Keratinocyte (primary cell): Measurements from ENCODE around the gene TMEM247. TPM values are rescaled to one million over a fixed set of nuclear protein-coding genes. Genes with fewer than 3 reads are reported as not detected.

Experiments used
- DNase-seq: peaks from one replicate; pipeline ENCODE4 v3.0.0-alpha.2; 2011; ENCODE audit warnings: low read depth, missing footprints, low spot score
- FAIRE-seq: peaks from 2 replicates; lab custom pipeline; 2011; peaks lifted over from hg19 to GRCh38; lab: Jason Lieb, UNC
- H2AFZ ChIP-seq: 2 replicates; pipeline ENCODE4 v1.6.0; 2012; ENCODE audit warnings: low read length, control low read depth, inconsistent platforms; ENCODE audit not compliant: control insufficient read depth
- H3K27ac ChIP-seq: 2 replicates; pipeline ENCODE4 v1.5.1; 2011; ENCODE audit warnings: low read length; ENCODE audit not compliant: control insufficient read depth, insufficient read depth
- H3K27me3 ChIP-seq: 3 replicates; pipeline ENCODE4 v1.6.0; 2011; ENCODE audit warnings: low read length; ENCODE audit not compliant: control insufficient read depth, insufficient read depth; ENCODE audit errors: extremely low read depth
- H3K36me3 ChIP-seq, 2 experiments: 2 replicates in 1 of 2; 3 replicates in 1 of 2; pipeline ENCODE4 v1.5.1; 2011; ENCODE audit warnings: low read length in 2 of 2, mild to moderate bottlenecking in 1 of 2; ENCODE audit not compliant: control insufficient read depth in 2 of 2, insufficient read depth in 2 of 2; ENCODE audit errors: extremely low read depth in 1 of 2
- H3K4me1 ChIP-seq: 3 replicates; pipeline ENCODE4 v1.5.1; 2011; ENCODE audit warnings: low read length; ENCODE audit not compliant: control insufficient read depth, insufficient read depth; ENCODE audit errors: extremely low read depth
- H3K4me2 ChIP-seq: 3 replicates; pipeline ENCODE4 v1.6.0; 2011; ENCODE audit warnings: low read depth, low read length; ENCODE audit not compliant: control insufficient read depth, insufficient read depth; ENCODE audit errors: extremely low read depth
- H3K4me3 ChIP-seq, 3 experiments: fragments of 200-600 bp in 1 of 3; sonication (generic) in 1 of 3; 2 replicates in 2 of 3; 3 replicates in 1 of 3; pipeline ENCODE4 v1.5.1; 2011 to 2016; ENCODE audit warnings: low read length in 3 of 3, mild to moderate bottlenecking in 3 of 3, control low read depth in 2 of 3, inconsistent platforms in 1 of 3, low read depth in 1 of 3, mixed read lengths in 1 of 3, mixed run types in 1 of 3, moderate library complexity in 1 of 3; ENCODE audit not compliant: control insufficient read depth in 2 of 3, insufficient read depth in 2 of 3; ENCODE audit errors: extremely low read depth in 1 of 3
- H3K79me2 ChIP-seq: 2 replicates; pipeline ENCODE4 v1.6.0; 2012; ENCODE audit warnings: low read length; ENCODE audit not compliant: control insufficient read depth, insufficient read depth
- H3K9ac ChIP-seq: 3 replicates; pipeline ENCODE4 v1.6.0; 2011; ENCODE audit warnings: low read length; ENCODE audit not compliant: control insufficient read depth, insufficient read depth; ENCODE audit errors: extremely low read depth
- H3K9me1 ChIP-seq: 3 replicates; pipeline ENCODE4 v1.6.0; 2011; ENCODE audit warnings: low read length; ENCODE audit not compliant: control insufficient read depth, insufficient read depth; ENCODE audit errors: extremely low read depth
- H3K9me3 ChIP-seq: 2 replicates; pipeline ENCODE4 v1.5.1; 2012; ENCODE audit warnings: low read depth, low read length; ENCODE audit not compliant: control insufficient read depth
- H4K20me1 ChIP-seq: 3 replicates; pipeline ENCODE4 v1.6.0; 2011; ENCODE audit warnings: low read length; ENCODE audit not compliant: control insufficient read depth, insufficient read depth; ENCODE audit errors: extremely low read depth
- EZH2 ChIP-seq: IDR thresholded peaks from one replicate; pipeline ENCODE4 v1.6.1; 2012; ENCODE audit warnings: inconsistent platforms, mild to moderate bottlenecking, low read length, moderate library complexity
- dilution Hi-C: fragments of 300-500 bp; cut with MboI; formaldehyde crosslinking; loops from one replicate; pipeline ENCODE4 v1.7.0; 2020; ENCODE audit warnings: low sequenced_read_pairs; ENCODE audit not compliant: extremely low pct_ligation_motif_present
- polyA plus RNA-seq, 5 experiments: library from polyadenylated mRNA; depleted of rRNA in 3 of 5; stranded (reverse) in 3 of 5; stranded (forward) in 1 of 5; unstranded in 1 of 5; fragments of >200 nt; gene quantifications; 1 replicate in 1 of 5; 2 replicates in 3 of 5; 3 replicates in 1 of 5; pipeline versions ENCODE4 v1.2.1 to v1.2.3, GENCODE V29; 2011 to 2012; ENCODE audit warnings: missing spikeins in 2 of 5, low read depth in 1 of 5, low replicate concordance in 1 of 5
- TF ChIP-seq, protein P1 (sequence below), 3 experiments: IDR thresholded peaks in 1 of 3; conservative IDR thresholded peaks in 1 of 3; optimal IDR thresholded peaks in 1 of 3; 2 replicates in 2 of 3; 3 replicates in 1 of 3; pipeline versions ENCODE3 to v1.5.1; 2011; ENCODE audit warnings: low read length in 3 of 3, mild to moderate bottlenecking in 3 of 3, moderate library complexity in 2 of 3, control low read depth in 1 of 3, inconsistent platforms in 1 of 3; ENCODE audit not compliant: insufficient read depth in 2 of 3; ENCODE audit errors: extremely low read depth in 1 of 3

Gene TMEM247
- polyA plus RNA-seq, 1 donor (not counting 4 experiments of a cell fraction or from before 2014, with no cell fraction given) = not detected

DNA sequence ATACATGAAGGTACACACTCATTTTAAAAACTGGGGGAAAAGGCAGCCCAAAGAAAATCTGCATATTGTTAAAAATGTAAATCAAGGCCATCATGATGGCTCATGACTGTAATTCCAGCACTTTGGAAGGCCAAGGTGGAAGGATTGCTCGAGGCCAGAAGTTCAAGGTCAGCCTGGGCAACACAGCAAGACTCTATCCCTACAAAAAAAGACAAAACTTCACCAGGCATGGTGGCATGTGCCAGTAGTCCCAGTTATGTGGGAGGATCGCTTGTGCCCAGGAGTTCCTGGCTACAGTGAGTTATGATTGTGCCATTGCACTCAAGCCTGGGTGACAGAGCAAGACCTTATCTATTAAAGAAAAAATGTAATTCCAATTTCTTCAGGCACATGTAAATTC, 34.6 kb upstream of the TMEM247 start:
- FAIRE-seq (no peak), DNase-seq (no peak)
- H3K79me2 ChIP-seq = no peaks in the 10 kb centered on the region
- no peaks in the 10 kb centered on the region for H3K9me1 ChIP-seq
- no peak overlapping the region for H3K4me3 ChIP-seq
- no peaks in the 10 kb centered on the region for H3K4me1 ChIP-seq
- H3K9me3 ChIP-seq = no peaks in the 10 kb centered on the region
- no peaks in the 10 kb centered on the region for H3K36me3 ChIP-seq
- H3K27me3 ChIP-seq = peaks cover 4% of the 10 kb centered on the region
- no peak overlapping the region for H3K4me2 ChIP-seq
- H2AFZ ChIP-seq = no peak overlapping the region
- dilution Hi-C loops = no loop called here
- no peak overlapping the region for H3K9ac ChIP-seq
- no peak overlapping the region for H3K27ac ChIP-seq
- TF ChIP-seq EZH2 = no peak
- TF ChIP-seq, protein P1, sequence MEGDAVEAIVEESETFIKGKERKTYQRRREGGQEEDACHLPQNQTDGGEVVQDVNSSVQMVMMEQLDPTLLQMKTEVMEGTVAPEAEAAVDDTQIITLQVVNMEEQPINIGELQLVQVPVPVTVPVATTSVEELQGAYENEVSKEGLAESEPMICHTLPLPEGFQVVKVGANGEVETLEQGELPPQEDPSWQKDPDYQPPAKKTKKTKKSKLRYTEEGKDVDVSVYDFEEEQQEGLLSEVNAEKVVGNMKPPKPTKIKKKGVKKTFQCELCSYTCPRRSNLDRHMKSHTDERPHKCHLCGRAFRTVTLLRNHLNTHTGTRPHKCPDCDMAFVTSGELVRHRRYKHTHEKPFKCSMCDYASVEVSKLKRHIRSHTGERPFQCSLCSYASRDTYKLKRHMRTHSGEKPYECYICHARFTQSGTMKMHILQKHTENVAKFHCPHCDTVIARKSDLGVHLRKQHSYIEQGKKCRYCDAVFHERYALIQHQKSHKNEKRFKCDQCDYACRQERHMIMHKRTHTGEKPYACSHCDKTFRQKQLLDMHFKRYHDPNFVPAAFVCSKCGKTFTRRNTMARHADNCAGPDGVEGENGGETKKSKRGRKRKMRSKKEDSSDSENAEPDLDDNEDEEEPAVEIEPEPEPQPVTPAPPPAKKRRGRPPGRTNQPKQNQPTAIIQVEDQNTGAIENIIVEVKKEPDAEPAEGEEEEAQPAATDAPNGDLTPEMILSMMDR (optimal IDR thresholded peaks at IDR 0.05 in 1 of 3, IDR thresholded peaks at IDR 0.05 in 1 of 3, conservative IDR thresholded peaks at IDR 0.05 in 1 of 3; ENCODE audit: extremely low read depth in 1 of 3, insufficient read depth in 2 of 3, low read length in 3 of 3) = no peak
- H4K20me1 ChIP-seq = no peaks in the 10 kb centered on the region

DNA sequence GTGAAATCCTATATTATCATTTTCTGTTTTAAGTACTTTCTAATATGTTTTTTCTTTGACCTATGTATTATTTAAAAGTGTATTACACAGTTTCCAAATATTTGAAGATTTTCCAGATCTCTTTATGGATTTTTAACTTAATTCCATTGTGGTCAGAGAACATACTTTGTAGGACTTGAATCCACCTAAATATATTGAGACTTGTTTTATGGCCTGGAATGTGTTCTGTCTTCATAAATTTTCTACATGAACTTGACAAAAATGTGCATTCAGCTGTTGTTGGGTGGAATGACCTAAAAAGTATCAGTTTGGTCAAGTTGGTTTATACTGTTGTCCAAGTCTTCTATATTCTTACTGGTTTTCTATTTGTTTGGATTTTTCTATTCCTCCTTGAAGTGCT, 33.8 kb upstream of the TMEM247 start:
- no peak overlapping the region for H3K4me3 ChIP-seq
- no peak overlapping the region for H3K27ac ChIP-seq
- DNase-seq = no peak
- no peak overlapping the region for H2AFZ ChIP-seq
- TF ChIP-seq EZH2 = no peak
- TF ChIP-seq, protein P1 (optimal IDR thresholded peaks at IDR 0.05 in 1 of 3, IDR thresholded peaks at IDR 0.05 in 1 of 3, conservative IDR thresholded peaks at IDR 0.05 in 1 of 3; ENCODE audit: extremely low read depth in 1 of 3, insufficient read depth in 2 of 3, low read length in 3 of 3) = no peak
- no peaks in the 10 kb centered on the region for H3K4me1 ChIP-seq
- H3K9ac ChIP-seq = no peak overlapping the region
- H3K36me3 ChIP-seq = no peaks in the 10 kb centered on the region
- dilution Hi-C loops = no loop called here
- H3K27me3 ChIP-seq = peaks cover 4% of the 10 kb centered on the region
- H3K4me2 ChIP-seq = no peak overlapping the region
- no peaks in the 10 kb centered on the region for H3K9me3 ChIP-seq
- H3K9me1 ChIP-seq = no peaks in the 10 kb centered on the region
- H3K79me2 ChIP-seq = no peaks in the 10 kb centered on the region
- H4K20me1 ChIP-seq = no peaks in the 10 kb centered on the region
- no peak for FAIRE-seq
